Gastroesophageal sphincter (tissue), 3 donors: ENCODE measurements around the gene PPIL4.

Source experiments
- POLR2A ChIP-seq, 2 donors: fragments of 450-650 bp; IDR thresholded peaks; one replicate each; pipeline ENCODE4 v1.6.1; 2017; ENCODE audit warnings: antibody characterized with exemption in 2 of 2, mild to moderate bottlenecking in 2 of 2, moderate library complexity in 1 of 2
- TF ChIP-seq, protein P1 (sequence below), 4 experiments: fragments of 200-600 bp in 2 of 4; fragments of 450-650 bp in 2 of 4; sonication (generic) in 1 of 4; IDR thresholded peaks; one replicate each; pipeline ENCODE4 v1.5.1; 2017 to 2019; ENCODE audit warnings: antibody characterized with exemption in 4 of 4, mild to moderate bottlenecking in 2 of 4, moderate library complexity in 2 of 4

DNA sequence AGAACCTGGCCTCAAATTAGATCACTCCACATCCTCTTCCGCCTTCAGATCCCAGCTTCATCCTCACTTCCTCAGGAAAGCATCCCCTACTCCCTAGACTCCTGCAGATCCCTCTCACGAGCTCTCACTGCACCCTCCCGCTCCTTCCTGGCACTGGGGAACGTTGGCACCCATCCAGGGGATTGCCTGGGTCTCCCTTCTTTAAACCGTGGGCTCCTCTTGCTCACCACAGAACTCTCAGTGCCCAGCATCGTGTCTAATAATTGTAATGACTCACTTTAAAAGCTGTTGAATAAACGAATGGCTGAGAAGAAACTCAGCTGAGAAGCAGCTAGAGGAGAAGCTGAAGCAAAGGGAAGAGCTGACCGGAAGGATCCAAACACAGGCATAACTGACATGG lies 81.4 kb downstream of the PPIL4 start:
- TF ChIP-seq, protein P1, sequence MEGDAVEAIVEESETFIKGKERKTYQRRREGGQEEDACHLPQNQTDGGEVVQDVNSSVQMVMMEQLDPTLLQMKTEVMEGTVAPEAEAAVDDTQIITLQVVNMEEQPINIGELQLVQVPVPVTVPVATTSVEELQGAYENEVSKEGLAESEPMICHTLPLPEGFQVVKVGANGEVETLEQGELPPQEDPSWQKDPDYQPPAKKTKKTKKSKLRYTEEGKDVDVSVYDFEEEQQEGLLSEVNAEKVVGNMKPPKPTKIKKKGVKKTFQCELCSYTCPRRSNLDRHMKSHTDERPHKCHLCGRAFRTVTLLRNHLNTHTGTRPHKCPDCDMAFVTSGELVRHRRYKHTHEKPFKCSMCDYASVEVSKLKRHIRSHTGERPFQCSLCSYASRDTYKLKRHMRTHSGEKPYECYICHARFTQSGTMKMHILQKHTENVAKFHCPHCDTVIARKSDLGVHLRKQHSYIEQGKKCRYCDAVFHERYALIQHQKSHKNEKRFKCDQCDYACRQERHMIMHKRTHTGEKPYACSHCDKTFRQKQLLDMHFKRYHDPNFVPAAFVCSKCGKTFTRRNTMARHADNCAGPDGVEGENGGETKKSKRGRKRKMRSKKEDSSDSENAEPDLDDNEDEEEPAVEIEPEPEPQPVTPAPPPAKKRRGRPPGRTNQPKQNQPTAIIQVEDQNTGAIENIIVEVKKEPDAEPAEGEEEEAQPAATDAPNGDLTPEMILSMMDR (IDR thresholded peaks at IDR 0.05), result no peak
- TF ChIP-seq POLR2A (IDR thresholded peaks at IDR 0.05), result no peak
